ENCODE measurements around the gene CPLANE2.
A peak's percentile ranks its signal among the peaks of the same experiment; 100 is the strongest.
"Not testable (repeated sequence)": the region's sequence is repeated elsewhere in the genome, so short reads cannot be mapped to it uniquely, and the experiment has no call there.

The CPLANE2 gene

GRCh38 chr1:16215882-16216753, 20.9 kb downstream of the CPLANE2 start:
- Mint-ChIP-seq H3K27ac (peak overlapping the region in 1 of 2 donors; percentile 51), H3K9me3 (no peaks in the 10 kb centered on the region), H3K27me3 (no peaks in the 10 kb centered on the region), H3K4me1 (ENCODE audit: low read depth in 2 of 2) (peaks cover 19 to 20% of the 10 kb centered on the region in 2 donors), H3K4me3 (peak overlapping the region; percentile 81 to 82), H3K36me3 (ENCODE audit: insufficient read depth) (peaks cover 10% of the 10 kb centered on the region)
- DNase-seq (peak in 2 of 3 experiments; percentile 45 to 50), ATAC-seq (replicated peaks) (peak; percentile 13)

- not testable (repeated sequence) for DNase-seq; H3K9me3 Mint-ChIP-seq; H3K27me3 Mint-ChIP-seq; ATAC-seq (replicated peaks); H3K27ac Mint-ChIP-seq
- Mint-ChIP-seq H3K4me3 (peak overlapping the region in 1 of 2 donors; percentile 82), H3K36me3 (ENCODE audit: insufficient read depth) (peaks cover 10% of the 10 kb centered on the region), H3K4me1 (ENCODE audit: low read depth in 2 of 2) (peaks cover 19 to 20% of the 10 kb centered on the region in 2 donors)
These were observed 21.7 kb downstream of the CPLANE2 start for GRCh38 chr1:16215240-16215639.

GRCh38 chr1:16213544-16213943, 23.4 kb downstream of the CPLANE2 start:
- not testable (repeated sequence) for H3K4me3 Mint-ChIP-seq; H3K36me3 Mint-ChIP-seq (ENCODE audit: insufficient read depth); ATAC-seq (replicated peaks); DNase-seq; H3K27ac Mint-ChIP-seq; H3K27me3 Mint-ChIP-seq; H3K9me3 Mint-ChIP-seq
- peaks cover 12 to 14% of the 10 kb centered on the region in 2 donors for H3K4me1 Mint-ChIP-seq (ENCODE audit: low read depth in 2 of 2)

- H3K27me3 Mint-ChIP-seq, result no peaks in the 10 kb centered on the region
- no peaks in the 10 kb centered on the region for H3K9me3 Mint-ChIP-seq
- H3K4me3 Mint-ChIP-seq, result no peak overlapping the region
These were observed 24.0 kb downstream of the CPLANE2 start for GRCh38 chr1:16213013-16213412.

GRCh38 chr1:16212251-16212961, 24.6 kb downstream of the CPLANE2 start, which contains the start of gene ARHGEF19:
ARHGEF19 (minus strand) TSS chr1:16212652; CDS start chr1:16209054, 3,598 bp downstream.
- Mint-ChIP-seq H3K4me3 (no peak within 1 kb of the TSS), H3K9me3 (no peaks in the 10 kb centered on the region)

More at GRCh38 chr1:16213013-16213412, 24.0 kb downstream of the CPLANE2 start:
- no peak for DNase-seq
- ATAC-seq (replicated peaks), result no peak
- Mint-ChIP-seq H3K27ac (peak overlapping the region in 1 of 2 donors; percentile 37), H3K4me1 (ENCODE audit: low read depth in 2 of 2) (peaks cover 10 to 14% of the 10 kb centered on the region in 2 donors), H3K36me3 (ENCODE audit: insufficient read depth) (peaks cover 3% of the 10 kb centered on the region)

GRCh38 chr1:16211824-16212223, 25.2 kb downstream of the CPLANE2 start:
- Mint-ChIP-seq H3K27ac (no peak overlapping the region), H3K4me1 (ENCODE audit: low read depth in 2 of 2) (peaks cover 11 to 14% of the 10 kb centered on the region in 2 donors), H3K4me3 (no peak overlapping the region), H3K27me3 (no peaks in the 10 kb centered on the region), H3K36me3 (ENCODE audit: insufficient read depth) (peaks cover 3% of the 10 kb centered on the region), H3K9me3 (no peaks in the 10 kb centered on the region)
- ATAC-seq (replicated peaks) (no peak), DNase-seq (no peak)

More at GRCh38 chr1:16212251-16212961, 24.6 kb downstream of the CPLANE2 start, which contains the start of gene ARHGEF19:
- H3K27me3 Mint-ChIP-seq, result no peaks in the 10 kb centered on the region
- peak within 1 kb of the TSS in 1 of 2 donors; percentile 37 for H3K27ac Mint-ChIP-seq
- peaks cover 11 to 14% of the 10 kb centered on the region in 2 donors for H3K4me1 Mint-ChIP-seq (ENCODE audit: low read depth in 2 of 2)
- DNase-seq (no peak), ATAC-seq (replicated peaks) (no peak)
- peaks cover 3% of the 10 kb centered on the region for H3K36me3 Mint-ChIP-seq (ENCODE audit: insufficient read depth)

GRCh38 chr1:16210581-16210980, 26.4 kb downstream of the CPLANE2 start:
- Mint-ChIP-seq H3K36me3 (ENCODE audit: insufficient read depth) (no peaks in the 10 kb centered on the region), H3K27ac (no peak overlapping the region), H3K27me3 (no peaks in the 10 kb centered on the region), H3K9me3 (no peaks in the 10 kb centered on the region), H3K4me3 (no peak overlapping the region), H3K4me1 (ENCODE audit: low read depth in 2 of 2) (peaks cover 5 to 9% of the 10 kb centered on the region in 2 donors)
- no peak for ATAC-seq (replicated peaks)
- no peak for DNase-seq

- H3K27me3 Mint-ChIP-seq, result no peaks in the 10 kb centered on the region
- ATAC-seq (replicated peaks) (no peak), DNase-seq (no peak)
- H3K36me3 Mint-ChIP-seq (ENCODE audit: insufficient read depth), result no peaks in the 10 kb centered on the region
- peaks cover 5 to 11% of the 10 kb centered on the region in 2 donors for H3K4me1 Mint-ChIP-seq (ENCODE audit: low read depth in 2 of 2)
- H3K9me3 Mint-ChIP-seq, result no peaks in the 10 kb centered on the region
- H3K27ac Mint-ChIP-seq, result no peak overlapping the region
- H3K4me3 Mint-ChIP-seq, result no peak overlapping the region
These were observed 27.1 kb downstream of the CPLANE2 start for GRCh38 chr1:16209847-16210407.

- Mint-ChIP-seq H3K4me3 (peak overlapping the region in 1 of 2 donors; percentile 21), H3K36me3 (ENCODE audit: insufficient read depth) (no peaks in the 10 kb centered on the region), H3K27me3 (no peaks in the 10 kb centered on the region), H3K9me3 (no peaks in the 10 kb centered on the region), H3K27ac (peak overlapping the region in 1 of 2 donors; percentile 57), H3K4me1 (ENCODE audit: low read depth in 2 of 2) (peaks cover 8 to 15% of the 10 kb centered on the region in 2 donors)
- DNase-seq (no peak), ATAC-seq (replicated peaks) (no peak)
These were observed 27.7 kb downstream of the CPLANE2 start for GRCh38 chr1:16209132-16209846.

GRCh38 chr1:16208270-16208987, 28.6 kb downstream of the CPLANE2 start:
- H3K4me3 Mint-ChIP-seq, result peak overlapping the region; percentile 48 to 82
- peak overlapping the region in 1 of 2 donors; percentile 89 for H3K27ac Mint-ChIP-seq
- H3K36me3 Mint-ChIP-seq (ENCODE audit: insufficient read depth), result peaks cover 3% of the 10 kb centered on the region
- ATAC-seq (replicated peaks) (no peak), DNase-seq (no peak)
- no peaks in the 10 kb centered on the region for H3K27me3 Mint-ChIP-seq
- peaks cover 11 to 18% of the 10 kb centered on the region in 2 donors for H3K4me1 Mint-ChIP-seq (ENCODE audit: low read depth in 2 of 2)
- H3K9me3 Mint-ChIP-seq, result no peaks in the 10 kb centered on the region

- Mint-ChIP-seq H3K36me3 (ENCODE audit: insufficient read depth) (peaks cover 5% of the 10 kb centered on the region), H3K9me3 (no peaks in the 10 kb centered on the region), H3K27ac (peak overlapping the region; percentile 89 to 91), H3K4me1 (ENCODE audit: low read depth in 2 of 2) (peaks cover 13 to 20% of the 10 kb centered on the region in 2 donors), H3K4me3 (peak overlapping the region; percentile 82 to 83), H3K27me3 (no peaks in the 10 kb centered on the region)
- ATAC-seq (replicated peaks) (no peak), DNase-seq (no peak)
These were observed 29.4 kb downstream of the CPLANE2 start for GRCh38 chr1:16207318-16208269.
